ENCODE results near the gene SLC6A12. TPM values are rescaled to one million over a fixed set of nuclear protein-coding genes. Genes with fewer than 3 reads are reported as not detected.

Gene SLC6A12
- polyA plus RNA-seq, 1 donor (not counting 4 experiments of a cell fraction or from before 2014, with no cell fraction given) = not detected

GRCh38 chr12:147242-147641 is 66.7 kb downstream of the SLC6A12 start:
- Histone ChIP-seq H3K4me1 (ENCODE audit: control insufficient read depth, extremely low read depth, insufficient read depth, low read length) (peaks cover 11% of the 10 kb centered on the region), H2AFZ (ENCODE audit: control insufficient read depth, low read length) (no peak overlapping the region), H3K4me2 (ENCODE audit: control insufficient read depth, extremely low read depth, insufficient read depth, low read depth, low read length) (no peak overlapping the region), H4K20me1 (ENCODE audit: control insufficient read depth, extremely low read depth, insufficient read depth, low read length) (no peaks in the 10 kb centered on the region), H3K9me3 (ENCODE audit: control insufficient read depth, low read depth, low read length) (no peaks in the 10 kb centered on the region), H3K79me2 (ENCODE audit: control insufficient read depth, insufficient read depth, low read length) (no peaks in the 10 kb centered on the region), H3K27me3 (ENCODE audit: control insufficient read depth, extremely low read depth, insufficient read depth, low read length) (no peaks in the 10 kb centered on the region), H3K27ac (ENCODE audit: control insufficient read depth, insufficient read depth, low read length) (no peak overlapping the region), H3K9ac (ENCODE audit: control insufficient read depth, extremely low read depth, insufficient read depth, low read length) (no peak overlapping the region), H3K36me3 (ENCODE audit: control insufficient read depth in 2 of 2, extremely low read depth in 1 of 2, insufficient read depth in 2 of 2, low read length in 2 of 2) (no peaks in the 10 kb centered on the region), H3K4me3 (ENCODE audit: control insufficient read depth in 2 of 3, extremely low read depth in 1 of 3, insufficient read depth in 2 of 3, low read depth in 1 of 3, low read length in 3 of 3) (no peak overlapping the region), H3K9me1 (ENCODE audit: control insufficient read depth, extremely low read depth, insufficient read depth, low read length) (no peaks in the 10 kb centered on the region)
- dilution Hi-C loops (cut with MboI; ENCODE audit: extremely low pct_ligation_motif_present, low sequenced_read_pairs) = no loop called here
- DNase-seq (ENCODE audit: low read depth, low spot score) (no peak), FAIRE-seq (no peak)
- TF ChIP-seq CTCF (optimal IDR thresholded peaks at IDR 0.05 in 1 of 3, IDR thresholded peaks at IDR 0.05 in 1 of 3, conservative IDR thresholded peaks at IDR 0.05 in 1 of 3; ENCODE audit: extremely low read depth in 1 of 3, insufficient read depth in 2 of 3, low read length in 3 of 3) (no peak), EZH2 (IDR thresholded peaks at IDR 0.05; ENCODE audit: low read length) (no peak)

GRCh38 chr12:145369-145960 is 68.5 kb downstream of the SLC6A12 start:
- Histone ChIP-seq H3K79me2 (ENCODE audit: control insufficient read depth, insufficient read depth, low read length) (no peaks in the 10 kb centered on the region), H3K27me3 (ENCODE audit: control insufficient read depth, extremely low read depth, insufficient read depth, low read length) (peaks cover 9% of the 10 kb centered on the region), H2AFZ (ENCODE audit: control insufficient read depth, low read length) (no peak overlapping the region), H3K9me1 (ENCODE audit: control insufficient read depth, extremely low read depth, insufficient read depth, low read length) (no peaks in the 10 kb centered on the region), H3K9ac (ENCODE audit: control insufficient read depth, extremely low read depth, insufficient read depth, low read length) (no peak overlapping the region), H3K36me3 (ENCODE audit: control insufficient read depth in 2 of 2, extremely low read depth in 1 of 2, insufficient read depth in 2 of 2, low read length in 2 of 2) (no peaks in the 10 kb centered on the region), H3K4me1 (ENCODE audit: control insufficient read depth, extremely low read depth, insufficient read depth, low read length) (peaks cover 11% of the 10 kb centered on the region), H3K4me2 (ENCODE audit: control insufficient read depth, extremely low read depth, insufficient read depth, low read depth, low read length) (no peak overlapping the region), H3K27ac (ENCODE audit: control insufficient read depth, insufficient read depth, low read length) (no peak overlapping the region), H3K4me3 (ENCODE audit: control insufficient read depth in 2 of 3, extremely low read depth in 1 of 3, insufficient read depth in 2 of 3, low read depth in 1 of 3, low read length in 3 of 3) (no peak overlapping the region), H3K9me3 (ENCODE audit: control insufficient read depth, low read depth, low read length) (no peaks in the 10 kb centered on the region), H4K20me1 (ENCODE audit: control insufficient read depth, extremely low read depth, insufficient read depth, low read length) (no peaks in the 10 kb centered on the region)
- no peak for FAIRE-seq
- no peak for DNase-seq (ENCODE audit: low read depth, low spot score)
- no peak for TF ChIP-seq EZH2 (IDR thresholded peaks at IDR 0.05; ENCODE audit: low read length)
- TF ChIP-seq CTCF (optimal IDR thresholded peaks at IDR 0.05 in 1 of 3, IDR thresholded peaks at IDR 0.05 in 1 of 3, conservative IDR thresholded peaks at IDR 0.05 in 1 of 3; ENCODE audit: extremely low read depth in 1 of 3, insufficient read depth in 2 of 3, low read length in 3 of 3) = no peak
- dilution Hi-C loops (cut with MboI; ENCODE audit: extremely low pct_ligation_motif_present, low sequenced_read_pairs) = no loop called here
